Gastroesophageal sphincter (tissue), 3 donors: ENCODE data around the gene PPARG.

Source experiments
- CTCF ChIP-seq, 4 experiments: fragments of 200-600 bp in 2 of 4; fragments of 450-650 bp in 2 of 4; sonication (generic) in 1 of 4; IDR thresholded peaks; one replicate each; pipeline ENCODE4 v1.5.1; 2017 to 2019; ENCODE audit warnings: antibody characterized with exemption in 4 of 4, mild to moderate bottlenecking in 2 of 4, moderate library complexity in 2 of 4
- EP300 ChIP-seq: sonication (generic); formaldehyde crosslinking; IDR thresholded peaks from one replicate; pipeline ENCODE4 v1.6.1; 2017; ENCODE audit warnings: antibody characterized with exemption, mild to moderate bottlenecking
- POLR2AphosphoS5 ChIP-seq: sonication (generic); formaldehyde crosslinking; IDR thresholded peaks from one replicate; pipeline ENCODE4 v1.6.1; 2017; ENCODE audit warnings: antibody characterized with exemption

- TF ChIP-seq CTCF (IDR thresholded peaks at IDR 0.05) (no peak), EP300 (no peak), POLR2AphosphoS5 (no peak)
Observed at GRCh38 chr3:12249519-12249918, 39.4 kb upstream of the PPARG start.
